Cortex of kidney (tissue), 1 donor: ENCODE results near the gene STRN3.
"Not testable (repeated sequence)": the region's sequence is repeated elsewhere in the genome, so short reads cannot be mapped to it uniquely, and the experiment has no call there.

Experiments used
- DNase-seq: peaks from one replicate; lab custom pipeline; 2025; lab: John Stamatoyannopoulos, UW

The STRN3 gene

GRCh38 chr14:30907659-30908057 lies 118.5 kb downstream of the STRN3 start:
- no peak for DNase-seq

DNA sequence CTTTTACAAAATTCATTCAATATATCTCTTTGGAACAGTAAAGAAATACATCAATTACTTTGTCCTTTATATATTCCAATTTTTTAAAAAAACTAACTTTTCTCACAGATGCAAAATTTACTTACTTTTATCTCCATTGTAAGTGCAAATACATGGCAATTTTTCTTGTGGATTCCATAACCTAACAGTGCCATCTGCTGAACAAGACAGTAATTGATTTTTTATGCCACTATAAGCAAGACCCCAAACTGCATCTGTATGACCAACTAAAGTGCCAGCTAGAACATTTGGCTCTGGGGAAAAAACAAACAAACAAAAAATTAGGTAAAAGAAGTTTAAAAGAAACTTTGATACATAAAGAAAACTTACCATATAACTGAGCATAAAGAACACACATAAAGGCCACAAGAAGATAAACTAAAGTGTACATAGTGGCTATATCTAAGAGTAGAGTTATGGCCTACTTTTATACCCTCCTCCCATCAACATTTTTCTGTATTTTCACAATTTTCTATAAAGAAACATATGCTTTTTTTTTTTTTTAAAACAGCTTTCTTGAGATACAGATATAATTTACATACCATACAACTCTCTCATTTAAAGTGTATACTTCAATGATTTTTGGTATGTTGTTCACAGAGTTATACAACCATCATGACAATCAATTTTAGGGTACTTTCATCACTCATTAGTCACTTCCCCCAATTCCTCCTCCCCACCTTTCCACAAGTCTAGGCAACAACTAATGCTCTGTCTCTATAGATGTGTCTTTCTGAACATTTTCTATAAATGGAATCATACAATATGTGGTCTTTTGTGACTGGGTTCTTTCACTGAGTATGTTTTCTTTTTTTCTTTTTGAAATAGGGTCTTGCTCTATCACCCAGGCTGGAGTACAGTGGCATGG lies 119.2 kb downstream of the STRN3 start:
- no peak for DNase-seq

- no peak for DNase-seq
These were observed 122.7 kb downstream of the STRN3 start for GRCh38 chr14:30903285-30904124.

- not testable (repeated sequence) for DNase-seq
These were observed 129.1 kb downstream of the STRN3 start for GRCh38 chr14:30897121-30897520.

- no peak for DNase-seq
These were observed 129.7 kb downstream of the STRN3 start for GRCh38 chr14:30896435-30896834.

DNA sequence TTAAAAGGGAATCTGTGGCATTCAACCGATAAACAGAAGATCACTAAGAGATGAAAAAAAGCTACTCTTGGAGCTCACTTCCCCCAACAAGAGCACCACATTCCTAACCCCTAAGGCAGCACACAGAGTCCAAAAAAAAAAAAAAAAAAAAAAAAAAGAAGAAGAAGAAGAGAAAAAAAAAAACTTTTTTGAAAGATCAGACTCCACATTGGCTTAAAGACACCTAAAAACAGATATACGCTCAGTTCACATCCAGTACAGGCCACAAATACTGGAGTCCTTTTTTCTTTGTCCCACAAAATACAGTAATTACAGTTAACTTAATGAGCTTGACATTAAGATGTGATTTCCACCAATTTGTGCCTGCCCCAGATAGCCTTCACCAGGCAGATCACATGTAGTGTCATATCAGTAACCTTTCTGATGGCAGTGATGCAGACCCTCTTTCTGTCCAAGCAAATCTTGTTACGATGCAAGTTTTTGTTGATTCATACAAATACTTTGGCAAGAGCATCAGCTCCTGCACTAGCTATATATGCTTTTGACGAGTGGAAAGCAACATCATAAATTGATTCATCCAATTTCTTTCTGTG lies 131.2 kb downstream of the STRN3 start:
- no peak for DNase-seq

DNA sequence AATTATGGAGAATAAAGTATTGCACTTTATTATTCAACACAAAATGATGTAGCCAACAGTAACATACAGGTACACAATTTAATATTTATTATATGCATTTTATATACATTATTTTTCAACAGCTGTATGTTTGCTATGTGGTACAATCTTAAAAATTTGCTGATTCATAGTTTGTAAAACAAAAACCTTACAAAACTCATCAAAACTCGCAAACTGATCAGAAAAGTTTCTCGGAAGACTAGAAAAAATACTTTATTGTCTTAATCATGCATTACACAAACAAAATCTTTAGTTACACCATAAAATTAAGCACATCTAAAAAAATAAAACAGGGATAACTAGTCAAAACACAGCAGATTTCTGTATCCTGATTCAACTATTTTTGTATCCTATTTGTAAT lies 132.4 kb downstream of the STRN3 start:
- no peak for DNase-seq

DNA sequence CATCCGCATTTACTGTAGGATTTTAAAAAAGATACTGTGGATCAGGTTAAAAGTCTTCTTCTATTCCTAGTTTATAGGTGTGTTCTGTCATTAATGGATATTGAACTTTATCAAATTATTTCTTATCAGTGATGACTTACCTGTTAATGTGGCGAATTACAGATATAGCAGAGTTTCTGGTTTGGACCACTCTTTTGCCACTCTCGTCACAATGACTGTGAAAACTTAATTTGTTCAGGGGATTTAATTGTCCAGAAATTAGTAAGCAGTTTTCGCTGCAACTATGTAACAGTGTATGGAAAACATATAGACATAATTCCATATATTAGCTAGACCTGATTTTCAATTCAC lies 137.0 kb downstream of the STRN3 start:
- no peak for DNase-seq

DNA sequence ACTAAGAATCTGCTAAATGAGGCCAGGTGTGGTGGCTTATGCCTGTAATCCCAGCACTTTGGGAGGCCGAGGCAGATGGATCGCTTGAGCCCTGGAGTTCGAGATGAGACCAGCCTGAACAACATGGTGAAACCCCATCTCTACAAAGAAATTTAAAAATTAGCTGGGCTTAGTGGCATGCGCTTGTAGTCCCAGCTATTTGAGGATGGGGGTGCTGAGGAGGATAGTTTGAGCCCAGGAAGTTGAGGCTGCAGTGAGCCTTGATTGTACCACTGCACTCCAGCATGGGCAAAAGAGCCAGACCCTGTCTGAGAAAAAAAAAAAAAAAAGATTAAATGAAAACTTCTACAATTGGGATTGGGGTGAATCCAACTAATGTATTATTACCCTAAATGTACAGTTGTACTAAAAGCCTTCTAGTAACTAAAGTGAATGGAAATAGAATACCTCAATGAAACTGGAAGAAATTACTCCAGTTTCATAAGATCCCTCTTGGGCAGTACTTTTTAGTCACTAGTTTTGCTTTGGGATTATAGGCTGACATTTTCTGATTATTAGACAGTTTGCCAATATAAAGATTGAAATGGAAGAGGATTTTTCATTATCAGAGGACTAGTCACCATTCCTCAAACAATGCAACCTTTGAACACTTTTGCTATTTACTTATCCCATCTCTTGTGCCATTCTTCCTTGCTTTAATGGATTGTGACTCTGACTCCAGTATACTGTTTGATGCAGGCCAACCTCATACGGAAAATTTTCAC lies 137.5 kb downstream of the STRN3 start:
- DNase-seq: no peak

DNA sequence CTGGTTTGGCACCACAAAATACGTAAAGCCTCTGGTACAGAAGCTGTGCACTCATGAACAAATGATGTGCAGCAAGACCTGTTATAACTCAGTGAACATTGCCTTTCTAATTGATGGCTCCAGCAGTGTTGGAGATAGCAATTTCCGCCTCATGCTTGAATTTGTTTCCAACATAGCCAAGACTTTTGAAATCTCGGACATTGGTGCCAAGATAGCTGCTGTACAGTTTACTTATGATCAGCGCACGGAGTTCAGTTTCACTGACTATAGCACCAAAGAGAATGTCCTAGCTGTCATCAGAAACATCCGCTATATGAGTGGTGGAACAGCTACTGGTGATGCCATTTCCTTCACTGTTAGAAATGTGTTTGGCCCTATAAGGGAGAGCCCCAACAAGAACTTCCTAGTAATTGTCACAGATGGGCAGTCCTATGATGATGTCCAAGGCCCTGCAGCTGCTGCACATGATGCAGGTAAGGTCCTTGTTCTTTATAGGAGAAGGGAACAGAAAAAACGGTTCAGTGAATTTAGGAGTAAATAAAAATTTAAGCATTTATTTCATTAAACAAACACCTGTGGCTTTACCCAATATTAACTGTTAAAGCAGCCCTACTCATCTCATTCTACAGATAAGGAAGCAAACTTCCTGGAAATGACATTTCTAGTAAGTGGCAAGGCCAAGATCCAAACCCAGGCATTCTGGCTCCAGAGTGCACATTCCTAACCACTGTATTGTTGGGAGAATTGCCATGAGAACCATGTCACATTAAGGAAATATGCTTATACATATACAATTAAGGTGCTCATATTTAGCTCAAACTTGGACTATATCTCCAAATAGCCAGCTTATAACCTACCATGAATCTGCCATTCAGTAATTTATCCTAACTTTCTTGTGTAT lies 140.1 kb downstream of the STRN3 start:
- no peak for DNase-seq

DNA sequence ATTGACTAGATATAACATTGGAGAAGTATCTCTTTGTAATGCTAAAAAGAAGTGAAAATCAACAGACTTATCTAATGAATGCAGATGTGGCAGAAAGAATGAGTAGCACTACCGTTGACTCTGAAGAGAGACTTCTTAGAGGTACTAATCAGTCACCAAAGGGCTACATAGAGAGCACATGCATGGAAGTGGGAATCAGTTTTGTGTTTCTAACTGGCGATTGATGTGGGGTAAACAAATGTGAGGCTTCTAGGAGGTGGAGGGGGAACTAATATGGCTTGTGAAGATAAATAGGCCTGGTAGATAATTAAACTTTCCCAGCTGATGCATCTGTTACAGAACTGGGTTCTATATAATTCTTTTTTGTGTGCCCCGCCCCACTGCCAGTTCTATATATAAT lies 141.3 kb downstream of the STRN3 start:
- DNase-seq: no peak

DNA sequence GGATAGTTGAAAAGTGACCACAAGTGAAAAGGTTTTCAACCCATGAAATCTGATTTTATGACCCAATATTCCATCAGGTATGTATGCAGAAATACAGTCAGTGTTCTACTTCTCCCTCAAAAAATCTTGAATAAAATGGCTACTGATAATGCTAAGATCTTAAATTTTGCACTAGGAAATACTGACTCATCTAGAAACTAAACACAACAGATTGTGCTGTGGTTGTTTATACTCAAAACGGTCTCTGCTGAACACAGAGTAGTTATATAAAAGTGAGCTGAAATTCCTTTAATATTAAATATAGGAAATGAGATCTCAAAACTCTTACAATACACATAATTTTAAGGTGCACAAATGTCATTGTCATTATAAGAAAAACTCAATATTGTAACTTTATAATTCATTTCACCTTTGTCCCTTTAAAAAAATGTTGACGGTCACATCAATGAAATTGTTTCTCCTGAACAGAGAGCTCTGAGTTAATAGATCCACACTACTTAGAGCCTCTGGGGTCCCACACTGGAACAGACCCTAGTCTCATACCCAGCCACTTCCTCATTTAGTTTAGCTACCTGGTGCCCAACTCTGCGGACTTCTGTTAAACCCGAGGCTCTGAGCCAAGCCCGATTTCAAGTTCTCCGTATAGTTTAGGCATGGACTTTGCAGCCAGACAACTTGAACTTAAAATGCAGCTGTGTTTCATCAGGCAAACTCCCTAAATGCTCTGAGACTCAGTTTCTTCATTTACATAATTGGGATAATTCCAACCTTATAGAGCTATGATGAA lies 142.5 kb downstream of the STRN3 start:
- no peak for DNase-seq

- no peak for DNase-seq
These were observed 143.7 kb downstream of the STRN3 start for GRCh38 chr14:30882431-30882830.

- no peak for DNase-seq
These were observed 149.5 kb downstream of the STRN3 start for GRCh38 chr14:30876692-30877091.

- no peak for DNase-seq
These were observed 150.5 kb downstream of the STRN3 start for GRCh38 chr14:30875788-30876053.

- no peak for DNase-seq
These were observed 151.0 kb downstream of the STRN3 start for GRCh38 chr14:30874999-30875787.

DNA sequence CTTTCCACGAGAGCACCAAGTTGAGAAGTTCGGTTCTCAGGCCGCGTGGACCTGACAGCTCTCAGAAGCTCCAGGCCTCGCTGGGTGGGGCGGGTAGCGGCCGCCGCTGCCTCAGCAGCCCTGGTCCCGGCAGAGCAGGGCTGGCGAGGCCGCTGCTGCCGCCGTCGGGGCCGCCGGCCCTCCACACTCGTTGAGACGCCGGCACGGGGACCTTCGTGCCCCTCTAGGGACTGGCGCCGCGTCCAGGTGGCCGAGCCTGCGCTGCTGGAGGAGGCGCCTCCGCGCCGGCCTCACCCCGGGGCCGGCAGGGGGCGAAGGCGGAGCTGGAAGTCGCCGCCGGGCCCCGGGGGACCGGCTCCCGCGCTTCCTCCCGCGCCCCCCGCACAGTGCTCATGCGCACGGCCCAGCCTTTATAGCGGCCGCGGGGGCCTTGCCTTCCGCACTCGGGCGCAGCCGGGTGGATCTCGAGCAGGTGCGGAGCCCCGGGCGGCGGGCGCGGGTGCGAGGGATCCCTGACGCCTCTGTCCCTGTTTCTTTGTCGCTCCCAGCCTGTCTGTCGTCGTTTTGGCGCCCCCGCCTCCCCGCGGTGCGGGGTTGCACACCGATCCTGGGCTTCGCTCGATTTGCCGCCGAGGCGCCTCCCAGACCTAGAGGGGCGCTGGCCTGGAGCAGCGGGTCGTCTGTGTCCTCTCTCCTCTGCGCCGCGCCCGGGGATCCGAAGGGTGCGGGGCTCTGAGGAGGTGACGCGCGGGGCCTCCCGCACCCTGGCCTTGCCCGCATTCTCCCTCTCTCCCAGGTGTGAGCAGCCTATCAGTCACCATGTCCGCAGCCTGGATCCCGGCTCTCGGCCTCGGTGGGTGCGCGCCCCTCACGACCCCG lies 151.8 kb downstream of the STRN3 start, which contains the start of gene COCH:
Gene COCH (plus strand): TSS at position 440 of the 879 bp plus-strand sequence. CDS start 380 bp downstream, at position 820.
- DNase-seq: no peak
